Kidney (tissue), 14 donors: Measurements from ENCODE around the gene C9orf85. TPM values are rescaled to one million over a fixed set of nuclear protein-coding genes. Genes with fewer than 3 reads are reported as not detected.
A peak's percentile ranks its signal among the peaks of the same experiment; 100 is the strongest.

Experiments used
- DNase-seq, 5 donors: peaks; one replicate each; pipeline ENCODE4 v3.0.0-alpha.2; 2013 to 2020
- FAIRE-seq: peaks from 2 replicates; lab custom pipeline; 2012; peaks lifted over from hg19 to GRCh38; lab: Jason Lieb, UNC
- H3K27ac ChIP-seq, 2 donors: one replicate each; pipeline ENCODE4 v1.7.0; 2013; ENCODE audit warnings: low read depth in 2 of 2, low read length in 2 of 2, inconsistent platforms in 1 of 2
- H3K27me3 ChIP-seq: one replicate; pipeline ENCODE4 v1.7.1; 2013; ENCODE audit warnings: low read length, inconsistent platforms; ENCODE audit not compliant: control insufficient read depth, insufficient read depth
- H3K36me3 ChIP-seq, 3 donors: one replicate each; pipeline versions ENCODE4 v1.7.0 to v1.7.1; 2013; ENCODE audit warnings: low read length in 3 of 3, control low read depth in 1 of 3, inconsistent platforms in 1 of 3; ENCODE audit not compliant: insufficient read depth in 3 of 3, control insufficient read depth in 2 of 3
- H3K4me1 ChIP-seq, 3 donors: one replicate each; pipeline versions ENCODE4 v1.7.0 to v1.7.1; 2013; ENCODE audit warnings: low read length in 3 of 3, inconsistent platforms in 1 of 3, low read depth in 1 of 3; ENCODE audit not compliant: control insufficient read depth in 2 of 3, insufficient read depth in 2 of 3
- H3K4me3 ChIP-seq, 3 donors: one replicate each; pipeline versions ENCODE4 v1.7.0 to v1.8.1; 2013; ENCODE audit warnings: low read length in 3 of 3, control low read depth in 1 of 3, inconsistent platforms in 1 of 3
- H3K9ac ChIP-seq, 3 donors: one replicate each; pipeline versions ENCODE4 v1.7.0 to v1.7.1; 2013; ENCODE audit warnings: low read length in 3 of 3, control low read depth in 1 of 3, inconsistent platforms in 1 of 3
- H3K9me3 ChIP-seq, 3 donors: one replicate each; pipeline versions ENCODE4 v1.7.0 to v1.7.1; 2013; ENCODE audit warnings: low read length in 3 of 3, control low read depth in 1 of 3, inconsistent platforms in 1 of 3; ENCODE audit not compliant: control insufficient read depth in 2 of 3, insufficient read depth in 1 of 3
- CTCF ChIP-seq: IDR thresholded peaks from 3 replicates; pipeline ENCODE4 v1.5.1; 2012; ENCODE audit warnings: mild to moderate bottlenecking, moderate library complexity, borderline replicate concordance; ENCODE audit not compliant: insufficient read depth; ENCODE audit errors: extremely low read depth
- intact Hi-C: fragments of 100-400 bp; cut with DNase I; formaldehyde crosslinking; loops from one replicate; pipeline ENCODE4 v1.11.1; 2022
- polyA plus RNA-seq: library from polyadenylated mRNA; stranded (reverse); fragments of 350-450 nt; fragmentation: Illumina TruSeq; extraction: RNeasy Lipid Tissue Mini Kit (QIAGEN cat#74804); gene quantifications from one replicate; pipeline ENCODE4 v1.2.3, GENCODE V29; 2014; ENCODE audit warnings: low read depth, low replicate concordance; ENCODE audit not compliant: insufficient read depth
- total RNA-seq: library from RNA; stranded (reverse); fragmentation: NEBNext Ultra II Directional; extraction: Animal tissue kit (Norgen Biotek cat#: 25700); gene quantifications from one replicate; pipeline ENCODE4 v1.2.1, GENCODE V29; 2021
- donor health status: control.
- donor health status: control.
- donor health status: control.
- donor health status: control.
- donor health status: control.
- donor health status: DM: yes; HTN: yes; CAD: no.
- donor health status: Normal renal cell carcinoma (clear cell type).

Gene C9orf85
- total and polyA plus RNA-seq, 2 donors from 2014 or later: 7.0 to 8.1 TPM

GRCh38 chr9:71937070-71937625, 25.7 kb downstream of the C9orf85 start:
- Histone ChIP-seq H3K36me3 (no peaks in the 10 kb centered on the region), H3K27me3 (no peaks in the 10 kb centered on the region), H3K4me3 (no peak overlapping the region), H3K27ac (no peak overlapping the region), H3K9ac (no peak overlapping the region), H3K4me1 (no peaks in the 10 kb centered on the region), H3K9me3 (no peaks in the 10 kb centered on the region)
- intact Hi-C loops: no loop called here
- DNase-seq (no peak), FAIRE-seq (no peak)
- no peak for TF ChIP-seq CTCF

- Histone ChIP-seq H3K36me3 (no peaks in the 10 kb centered on the region), H3K27me3 (no peaks in the 10 kb centered on the region), H3K9ac (no peak overlapping the region), H3K27ac (no peak overlapping the region), H3K4me1 (no peaks in the 10 kb centered on the region), H3K9me3 (no peaks in the 10 kb centered on the region), H3K4me3 (no peak overlapping the region)
- no peak for DNase-seq
- intact Hi-C loops: no loop called here
- FAIRE-seq: peak; percentile 19
- TF ChIP-seq CTCF: no peak
Observed at GRCh38 chr9:71937898-71938297, 26.5 kb downstream of the C9orf85 start.

- intact Hi-C loops: no loop called here
- peaks cover 0 to 6% (median 0%) of the 10 kb centered on the region in 3 donors for H3K4me1 ChIP-seq
- no peak for TF ChIP-seq CTCF
- no peaks in the 10 kb centered on the region for H3K9me3 ChIP-seq
- no peak overlapping the region for H3K9ac ChIP-seq
- H3K36me3 ChIP-seq: no peaks in the 10 kb centered on the region
- no peaks in the 10 kb centered on the region for H3K27me3 ChIP-seq
- no peak overlapping the region for H3K4me3 ChIP-seq
- FAIRE-seq (no peak), DNase-seq (no peak)
- H3K27ac ChIP-seq: no peak overlapping the region
Observed at GRCh38 chr9:71941060-71941568, 29.7 kb downstream of the C9orf85 start.
